Caki2 (cell line): ENCODE measurements around the gene PPIF. TPM values are rescaled to one million over a fixed set of nuclear protein-coding genes. Genes with fewer than 3 reads are reported as not detected.
A peak's percentile ranks its signal among the peaks of the same experiment; 100 is the strongest.

ENCODE experiments used
- DNase-seq: peaks from one replicate; pipeline ENCODE4 v3.0.0-alpha.2; 2015; ENCODE audit warnings: low read depth
- in situ Hi-C: cut with HindIII; loops from 2 replicates; pipeline ENCODE4 v1.10.0; 2016; ENCODE audit warnings: low sequenced_read_pairs, low pct_unique_long_range_greater_than_20kb, mixed read lengths
- total RNA-seq: library from RNA; depleted of rRNA; stranded (reverse); fragments of >200 nt; shearing (Covaris generic); gene quantifications from 2 replicates; pipeline ENCODE4 v1.2.3, GENCODE V29; 2014; ENCODE audit warnings: low replicate concordance

The PPIF gene
- total RNA-seq, 1 experiment from 2014 or later, result 124 TPM

DNA sequence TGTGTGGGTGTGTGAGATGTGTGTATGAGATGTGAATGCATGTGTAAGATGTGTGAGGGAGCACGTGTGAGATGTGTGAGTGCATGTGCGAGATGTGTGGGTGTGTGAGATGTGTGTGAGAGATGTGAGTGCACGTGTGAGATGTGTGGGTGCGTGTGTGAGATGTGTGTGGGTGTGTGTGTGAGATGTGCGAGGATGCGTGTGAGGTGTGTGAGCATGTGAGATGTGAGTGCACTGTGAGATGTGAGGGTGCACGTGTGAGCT is 31.0 kb downstream of the PPIF start:
- DNase-seq, result no peak
- in situ Hi-C loops, result no loop called here

DNA sequence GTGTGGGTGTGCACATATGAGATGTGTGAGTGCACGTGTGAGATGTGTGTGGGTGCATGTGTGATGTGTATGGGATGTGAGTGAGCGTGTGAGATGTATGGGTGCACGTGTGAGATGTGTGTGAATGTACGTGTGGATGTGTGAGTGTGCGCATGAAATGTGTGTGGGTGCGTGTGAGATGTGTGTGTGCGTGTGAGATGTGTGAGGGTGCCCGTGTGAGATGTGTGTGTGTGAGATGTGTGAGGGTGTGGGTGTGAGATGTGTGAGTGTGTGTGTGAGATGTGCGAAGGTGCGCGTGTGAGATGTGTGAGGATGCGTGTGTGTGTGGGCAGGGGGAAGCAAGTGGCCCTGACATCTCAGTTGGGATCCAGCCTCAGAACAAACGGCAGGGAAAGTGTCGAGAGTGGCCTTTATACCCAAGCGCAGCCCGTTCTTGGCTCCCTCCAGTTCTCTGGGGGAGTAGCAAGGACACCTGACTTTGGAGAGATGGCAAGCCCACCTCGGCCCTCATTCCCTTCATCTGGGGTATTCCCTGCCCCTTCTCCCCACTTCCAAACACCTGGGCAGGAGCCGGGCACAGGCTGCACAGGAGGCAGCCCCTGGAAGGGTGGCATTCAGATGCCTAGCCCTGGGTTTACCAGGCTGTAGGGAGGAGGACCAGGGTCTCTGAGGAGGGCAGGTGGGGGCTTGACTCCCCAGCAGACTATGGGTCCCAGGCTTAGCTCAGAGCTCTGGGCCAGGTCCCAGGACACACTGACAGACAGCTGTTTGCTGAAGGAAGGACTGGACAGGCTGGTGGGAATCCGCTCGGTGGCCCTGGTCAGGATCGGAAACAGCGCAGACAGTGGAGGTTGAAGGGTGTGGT is 31.6 kb downstream of the PPIF start:
- in situ Hi-C loops, result no loop called here
- no peak for DNase-seq

DNA sequence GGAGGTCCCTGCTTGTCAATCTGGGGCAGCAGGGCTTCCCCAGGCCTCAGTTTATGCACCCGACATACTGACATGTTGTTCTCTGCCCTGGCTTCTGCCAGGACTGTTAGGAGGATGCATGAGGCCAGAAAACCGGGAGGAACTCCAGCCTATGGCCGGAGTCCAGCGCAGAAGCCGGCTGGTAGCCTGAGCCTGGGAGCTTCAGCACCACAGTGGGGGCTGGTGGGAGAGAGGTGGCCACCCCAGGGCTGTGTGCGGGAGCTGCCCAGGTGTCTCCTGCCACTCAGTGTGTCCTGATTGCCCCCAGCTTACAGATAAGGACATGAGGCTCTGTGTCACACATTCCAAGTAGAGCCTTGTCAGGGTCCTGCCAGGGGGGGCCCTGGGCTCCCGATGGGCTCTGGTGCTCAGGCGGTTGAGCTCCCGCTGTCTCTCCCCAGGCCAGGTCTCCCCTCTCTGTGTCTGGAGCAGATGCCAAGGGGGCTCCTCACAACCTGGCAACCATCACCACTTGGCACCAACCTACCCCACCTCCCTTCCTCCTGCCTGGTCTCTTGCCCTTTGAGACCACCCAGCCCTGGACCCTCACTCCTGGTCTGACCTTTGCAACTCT is 32.3 kb downstream of the PPIF start:
- in situ Hi-C loops, result no loop called here
- DNase-seq, result no peak

DNA sequence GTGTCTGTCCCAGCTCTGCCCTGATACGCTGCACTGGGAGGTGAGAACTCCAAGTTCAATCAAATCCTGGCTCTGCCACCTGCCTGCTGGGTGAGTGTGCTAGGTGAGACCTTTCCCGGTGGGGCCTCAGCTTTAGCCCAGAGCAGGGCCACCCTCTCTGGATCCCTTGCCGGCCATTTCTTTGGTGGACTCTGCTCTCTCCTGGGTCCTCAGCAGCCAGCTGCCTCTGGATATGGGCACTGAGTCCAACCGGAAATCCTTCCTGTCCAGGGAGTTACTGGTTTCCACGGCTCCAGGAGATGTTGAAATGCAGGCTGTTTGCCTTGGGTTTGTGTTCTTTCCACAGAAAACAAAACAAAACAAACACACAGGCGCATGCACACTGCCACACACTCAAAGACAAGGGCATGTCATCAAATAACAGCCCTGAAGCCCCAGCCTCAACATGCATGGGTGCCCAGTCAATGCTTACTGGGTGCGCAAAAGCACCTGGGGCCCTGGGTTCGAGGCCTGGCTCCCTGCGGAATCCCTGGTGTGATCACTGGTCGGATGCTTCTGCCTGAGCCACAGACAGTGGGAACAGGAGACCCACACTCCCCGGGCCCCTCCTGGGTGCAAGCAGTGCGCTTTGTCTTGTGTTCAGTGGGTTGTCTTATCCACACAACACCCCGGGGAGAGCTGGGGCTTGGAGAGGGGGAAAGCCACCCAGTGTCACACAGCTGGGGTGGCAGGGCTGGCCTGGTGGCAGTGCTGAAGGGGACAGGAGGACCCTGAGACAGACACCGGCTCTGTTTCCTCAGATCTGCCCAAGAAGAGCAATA is 33.1 kb downstream of the PPIF start:
- in situ Hi-C loops, result no loop called here
- DNase-seq, result no peak

DNA sequence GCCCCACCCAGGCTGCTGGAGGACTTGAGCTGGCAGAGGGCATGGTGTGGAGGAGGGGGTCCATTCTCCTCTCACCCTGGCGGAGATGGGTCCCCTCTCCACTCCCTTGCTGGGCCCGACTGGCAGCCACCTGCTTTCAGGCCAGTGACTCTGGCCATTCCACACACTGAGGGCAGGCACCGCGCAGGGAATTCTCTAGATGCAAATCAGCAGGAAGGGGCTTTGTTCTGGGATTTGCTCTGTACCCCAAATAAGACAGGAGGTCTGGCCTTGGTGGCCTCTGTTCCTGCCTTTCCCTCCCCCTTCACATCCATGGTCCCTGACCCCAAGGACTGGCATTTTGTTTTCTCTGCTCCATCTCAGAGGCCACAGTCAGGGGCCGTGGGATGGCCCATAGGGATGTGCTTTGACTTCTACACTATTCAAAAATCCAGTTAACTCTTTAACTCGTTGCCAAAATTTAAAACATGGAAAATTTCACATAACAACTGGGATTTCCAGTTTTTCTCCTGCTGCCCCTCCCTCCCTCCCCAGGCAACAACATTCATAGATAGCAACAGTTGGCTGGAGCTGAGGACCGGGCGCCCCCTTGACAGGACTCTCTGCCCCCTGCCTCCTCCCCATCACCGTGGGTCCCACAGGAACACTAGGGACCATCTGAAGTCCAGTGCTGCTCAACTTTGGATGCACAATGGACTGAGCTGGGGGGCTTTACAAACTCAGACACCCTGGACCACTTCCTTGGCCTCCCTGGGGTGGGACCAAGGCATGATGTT is 33.9 kb downstream of the PPIF start:
- DNase-seq, result no peak
- in situ Hi-C loops, result no loop called here

DNA sequence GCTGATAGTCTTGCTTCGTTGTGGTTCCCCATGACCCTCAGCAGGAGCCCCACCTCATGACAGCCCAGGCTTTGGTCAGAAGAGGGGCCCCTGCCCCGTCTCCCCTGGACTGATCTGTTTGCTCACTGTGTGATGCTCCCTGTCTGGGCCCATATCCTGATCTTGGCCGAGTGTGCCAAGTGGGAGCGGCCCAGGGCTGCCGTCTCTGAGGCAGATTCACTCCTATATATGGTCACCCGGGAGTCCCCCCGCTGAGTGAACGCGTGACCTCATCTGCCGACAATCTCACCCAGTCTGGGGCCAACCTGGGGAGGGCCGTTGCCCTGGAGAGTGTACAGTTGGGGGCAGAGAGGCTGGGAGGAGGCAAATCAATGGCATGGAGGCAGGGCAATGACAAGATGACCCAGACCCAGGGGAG is 34.5 kb downstream of the PPIF start:
- peak; percentile 15 for DNase-seq
- in situ Hi-C loops, result no loop called here

DNA sequence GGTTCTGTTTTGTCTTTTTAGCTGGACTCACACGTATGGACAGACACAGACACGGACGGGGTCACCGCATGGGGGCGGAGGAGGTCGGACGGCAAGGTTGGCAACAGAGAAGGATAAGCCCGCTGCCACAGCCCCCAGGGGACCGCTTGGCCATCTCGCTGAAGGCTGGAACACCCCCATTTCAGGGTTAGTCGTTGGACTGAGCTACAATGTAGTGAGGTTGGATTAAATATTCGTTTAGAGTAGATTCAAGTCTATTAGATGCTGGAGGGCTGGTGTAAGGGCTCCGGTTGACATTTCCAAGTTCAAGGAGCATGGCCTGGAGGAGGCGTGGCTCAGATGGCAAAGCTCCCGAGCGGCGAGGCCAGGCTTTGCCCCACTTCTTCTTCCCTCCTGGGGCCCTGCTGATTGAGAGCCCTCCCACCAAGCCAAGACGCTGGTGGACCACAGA is 35.2 kb downstream of the PPIF start:
- in situ Hi-C loops, result no loop called here
- DNase-seq, result no peak

DNA sequence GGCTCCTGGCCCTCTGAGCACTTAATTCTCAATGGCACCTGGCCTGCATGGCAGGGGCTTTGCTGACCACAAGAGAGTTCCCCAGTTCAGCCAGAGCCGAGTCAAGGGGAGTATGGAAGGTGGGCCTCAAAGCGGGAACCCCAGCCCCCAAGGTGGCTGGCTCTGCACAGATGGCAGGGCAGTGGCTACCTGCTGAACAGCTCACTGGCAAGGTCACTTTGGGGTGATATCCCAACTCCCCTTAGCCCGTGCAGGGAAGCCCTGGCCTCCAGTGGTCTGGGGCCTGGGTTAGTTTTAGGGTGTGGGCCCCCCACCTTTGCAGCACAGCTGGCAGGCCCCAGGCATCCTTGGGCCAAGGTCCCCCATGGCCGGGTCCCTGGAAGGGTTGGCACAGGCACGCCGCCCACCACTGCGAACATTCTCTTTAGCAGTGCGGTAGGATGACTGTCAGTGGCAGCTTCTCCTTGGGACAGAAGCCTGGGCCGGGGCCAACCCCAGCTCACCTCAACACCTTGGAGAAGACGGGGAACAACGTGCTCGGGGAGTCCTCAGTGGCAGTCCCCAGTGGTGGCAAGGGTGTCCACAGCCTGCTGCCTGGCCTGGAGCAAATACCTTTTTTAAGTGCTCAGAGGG is 36.8 kb downstream of the PPIF start:
- in situ Hi-C loops, result no loop called here
- DNase-seq, result no peak

DNA sequence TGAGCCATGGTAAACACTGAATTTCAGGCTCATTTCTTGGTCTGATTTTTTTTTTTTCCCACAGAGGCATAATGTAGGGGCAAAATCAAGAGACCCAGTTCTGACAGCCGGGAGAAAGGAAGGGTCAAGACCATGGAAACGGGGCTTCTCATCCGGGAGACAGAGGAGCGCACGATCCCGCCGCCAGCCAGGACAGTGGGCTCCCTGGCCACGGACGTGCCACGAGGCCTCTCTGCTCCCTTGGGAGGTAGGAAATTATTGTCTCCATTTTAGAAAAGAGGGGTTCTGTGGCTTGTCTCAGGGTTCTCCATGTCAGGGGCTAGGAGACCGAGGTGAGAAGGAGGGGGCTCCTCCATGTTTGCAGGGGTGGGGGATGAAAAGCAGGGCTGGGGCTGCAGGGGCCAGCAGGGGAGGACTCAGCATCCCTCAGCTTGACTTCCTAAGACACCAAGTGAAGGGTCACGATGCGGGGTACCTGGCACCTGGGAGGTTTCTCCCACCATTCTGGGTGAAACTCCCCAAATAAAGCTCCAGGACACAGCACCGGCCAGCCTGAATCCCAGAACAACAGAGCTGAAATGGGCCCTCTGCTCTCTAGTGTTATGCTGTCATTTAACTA is 37.6 kb downstream of the PPIF start:
- in situ Hi-C loops, result no loop called here
- DNase-seq, result no peak

DNA sequence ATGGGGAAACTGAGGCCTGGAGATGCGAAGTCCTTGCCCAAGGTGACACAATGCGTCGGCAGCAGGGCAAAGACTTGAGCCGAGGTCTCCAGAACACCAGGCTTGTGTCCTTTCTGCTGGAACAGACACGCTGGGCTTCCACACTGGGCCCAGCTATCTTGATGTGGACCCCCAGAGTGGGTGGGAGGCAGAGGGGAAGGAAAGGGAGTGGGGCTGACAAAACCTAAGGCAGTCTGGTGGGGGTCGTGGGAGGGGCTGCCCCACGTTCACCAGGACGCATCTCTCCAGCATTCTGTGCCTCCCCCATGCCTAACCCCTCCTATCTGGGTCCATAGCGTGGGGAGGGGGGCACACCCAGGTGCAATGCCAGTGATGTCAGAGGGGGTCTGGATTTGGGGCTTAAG is 38.1 kb downstream of the PPIF start:
- in situ Hi-C loops, result no loop called here
- no peak for DNase-seq

DNA sequence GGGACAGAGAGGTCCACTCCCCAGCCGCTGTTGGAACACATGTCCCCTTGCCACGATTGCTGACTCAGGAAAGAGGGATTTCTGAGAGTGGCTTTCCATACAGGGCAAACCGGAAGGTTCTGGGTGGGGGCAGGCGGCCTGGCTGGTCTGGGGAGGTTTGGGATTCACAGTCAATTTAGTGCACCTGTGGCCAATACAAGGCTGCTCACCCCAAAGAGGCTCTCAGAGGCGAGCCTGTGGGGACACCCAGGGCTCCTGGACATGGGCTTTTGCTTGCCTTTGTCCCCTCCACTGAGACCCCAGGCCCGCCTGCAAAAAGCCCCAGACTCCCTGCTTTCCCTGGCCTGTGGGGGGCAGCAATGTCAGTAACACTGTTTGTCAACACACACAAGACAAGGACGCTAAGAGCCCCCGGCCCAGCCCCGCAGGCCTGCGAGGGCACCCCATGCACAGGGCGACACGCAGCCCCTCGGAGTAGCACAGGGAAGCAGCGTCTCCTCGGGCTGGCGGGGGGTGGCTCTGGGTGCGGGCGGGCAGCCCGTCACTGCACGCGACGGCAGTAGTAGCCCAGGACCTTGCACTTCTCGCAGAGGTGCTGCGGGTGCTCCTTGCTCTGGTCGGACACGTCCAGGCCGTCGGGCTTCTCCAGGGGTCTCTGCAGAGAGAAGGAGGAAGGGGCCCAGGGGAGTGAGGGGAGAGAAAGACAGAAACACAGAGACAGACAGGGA is 38.7 kb downstream of the PPIF start:
- in situ Hi-C loops, result no loop called here
- no peak for DNase-seq

DNA sequence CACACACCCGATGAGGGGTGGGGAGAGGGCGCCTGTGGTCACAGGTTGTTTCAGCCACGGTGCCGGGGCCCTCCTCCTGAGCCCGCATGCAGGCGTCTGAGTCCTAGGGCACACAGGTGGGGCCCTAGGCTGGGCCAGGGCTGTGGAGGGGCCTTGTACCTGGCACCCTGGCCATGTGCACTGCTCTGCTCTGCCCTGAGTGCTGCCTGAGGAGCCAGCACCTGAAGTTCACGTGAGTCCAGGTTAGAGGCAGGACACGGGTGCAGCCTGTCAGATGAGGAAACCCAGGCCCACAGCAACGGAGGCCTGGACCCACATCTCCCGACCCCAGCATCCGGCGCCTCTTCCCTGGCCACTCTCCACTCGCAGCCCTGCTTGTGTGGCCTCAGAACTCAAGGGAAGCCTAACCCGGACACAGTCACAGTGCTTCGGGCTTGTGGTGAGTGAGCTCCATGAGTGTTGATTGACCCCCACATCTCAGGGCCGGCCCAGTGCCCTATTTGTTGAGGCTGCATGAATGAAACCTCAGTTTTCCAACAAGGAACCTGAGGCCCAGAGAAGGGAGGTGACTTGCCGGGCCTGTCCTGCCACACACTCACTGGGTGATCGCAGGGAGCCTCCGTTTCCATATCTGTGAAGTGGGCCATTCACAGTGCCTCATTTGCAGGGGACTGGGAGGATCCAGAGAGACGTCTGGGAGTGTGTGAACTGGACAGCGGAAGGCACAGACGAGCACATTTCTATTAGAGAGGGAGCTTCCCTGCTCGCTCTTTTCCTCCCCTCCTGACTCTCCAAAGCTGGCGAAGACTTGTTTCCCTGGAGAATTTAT is 39.6 kb downstream of the PPIF start:
- no peak for DNase-seq
- in situ Hi-C loops, result no loop called here

DNA sequence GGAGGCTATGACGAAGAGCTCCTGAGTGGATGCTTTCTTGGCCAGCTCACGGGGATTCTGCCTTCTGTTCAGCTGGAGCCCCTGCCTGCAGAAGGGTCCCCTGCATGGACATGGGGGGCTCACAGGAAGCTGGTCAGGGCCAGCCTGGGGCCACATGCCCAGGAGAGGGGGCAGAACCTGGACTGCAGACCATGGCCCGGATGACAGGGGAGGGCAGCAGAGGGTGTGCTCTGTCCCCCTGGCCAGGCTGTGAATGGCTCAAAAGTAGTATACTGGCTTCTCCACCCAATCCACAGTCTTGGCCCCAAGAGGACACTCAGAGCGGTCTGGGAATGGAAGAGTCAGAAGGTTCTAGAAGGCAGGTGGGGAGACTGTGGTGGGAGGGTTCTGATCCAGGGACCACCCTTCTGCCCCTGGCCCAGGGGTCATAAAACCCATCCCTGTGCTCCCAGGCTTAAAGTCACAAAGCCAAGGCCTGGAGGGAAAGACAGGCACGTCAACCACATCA is 40.3 kb downstream of the PPIF start:
- in situ Hi-C loops, result no loop called here
- DNase-seq, result no peak

DNA sequence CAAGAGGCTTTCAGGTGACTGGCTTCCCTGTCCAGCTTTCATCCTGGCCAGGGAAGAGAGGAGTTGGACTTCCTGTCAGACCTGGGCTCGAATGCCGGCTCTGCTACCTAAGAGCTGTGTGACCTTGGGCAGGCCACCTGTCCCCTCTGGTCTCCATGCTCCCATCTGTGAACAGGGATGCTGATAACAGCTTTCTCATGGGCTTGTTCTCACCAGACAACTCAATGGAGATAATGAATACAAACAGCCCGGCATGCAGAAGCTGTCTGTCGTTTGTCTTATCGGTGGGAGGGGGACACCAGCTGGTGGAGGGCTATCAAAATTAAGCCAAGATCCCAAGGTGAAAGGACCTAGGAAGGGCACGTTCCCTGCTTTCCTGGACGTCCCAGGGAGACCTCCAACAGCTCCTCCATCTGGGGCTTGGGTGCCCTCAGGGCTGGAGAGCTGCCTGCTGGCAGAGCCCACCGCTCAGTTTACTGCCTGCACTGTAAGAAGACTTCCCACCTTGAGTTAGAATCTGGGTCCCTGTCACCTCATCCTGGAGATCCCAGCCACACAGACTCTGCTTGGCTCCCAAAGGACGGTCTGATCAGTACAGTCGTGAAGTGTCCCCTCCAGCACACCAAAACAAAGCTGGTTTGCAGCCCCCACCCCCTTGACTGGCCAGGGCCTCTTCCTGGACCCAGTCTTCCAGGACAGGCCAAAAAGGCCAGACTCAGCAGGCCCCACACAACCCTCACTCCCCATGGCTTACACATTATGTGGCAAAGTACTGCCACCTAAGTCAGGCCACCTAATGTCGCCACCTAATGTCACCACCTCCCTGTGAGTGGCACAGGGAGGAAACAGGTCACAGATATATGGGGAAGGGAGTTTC is 40.9 kb downstream of the PPIF start:
- in situ Hi-C loops, result no loop called here
- no peak for DNase-seq

DNA sequence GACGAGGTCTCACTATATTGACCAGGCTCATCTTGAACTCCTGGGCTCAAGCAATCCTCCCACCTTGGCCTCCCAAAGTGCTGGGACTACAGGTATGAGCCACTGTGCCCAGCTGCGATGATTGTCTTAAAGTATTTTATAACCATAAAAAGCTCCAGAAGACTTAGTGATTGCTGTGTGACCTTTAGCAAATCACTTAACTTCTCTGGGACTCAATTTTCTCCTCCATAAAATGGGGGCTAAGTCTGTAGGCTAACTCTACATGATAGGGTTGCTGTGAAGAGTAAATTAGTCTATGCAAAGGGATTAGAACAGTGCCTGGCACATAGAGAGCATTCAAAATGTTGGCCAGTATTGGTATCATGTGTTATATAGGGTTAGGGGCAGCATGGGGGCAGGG is 42.8 kb downstream of the PPIF start:
- DNase-seq, result no peak
- in situ Hi-C loops, result no loop called here
